ENCODE data around the gene GREB1. TPM values are rescaled to one million over a fixed set of nuclear protein-coding genes. Genes with fewer than 3 reads are reported as not detected.

Gene GREB1
- total and polyA plus RNA-seq, 2 experiments from 2014 or later = 12.0 to 35.0 TPM

GRCh38 chr2:11584525-11585056, 50.7 kb downstream of the GREB1 start:
- Mint-ChIP-seq H3K4me1 (peaks cover 16% of the 10 kb centered on the region), H3K4me3 (no peak overlapping the region), H3K27me3 (ENCODE audit: insufficient read depth, low read depth, poor library complexity) (peaks cover 7% of the 10 kb centered on the region), H3K36me3 (ENCODE audit: low read depth) (peaks cover 25% of the 10 kb centered on the region), H3K9me3 (no peaks in the 10 kb centered on the region; the same call in 2 of the 3 replicates), H3K27ac (no peak overlapping the region)
- H3K79me2 ChIP-seq (replicated peaks; ENCODE audit: insufficient read depth) = no peaks in the 10 kb centered on the region; the same call in 1 of the 2 replicates
- H3K4me3 ChIP-seq = no peak overlapping the region
- DNase-seq (ENCODE audit: low spot score) (no peak), ATAC-seq (no peak)
- no peak overlapping the region for H3K27ac ChIP-seq (ENCODE audit: low read depth)
- no peaks in the 10 kb centered on the region for H3F3A ChIP-seq (replicated peaks; ENCODE audit: low read depth)
- H3K36me3 ChIP-seq (ENCODE audit: insufficient read depth) = no peaks in the 10 kb centered on the region
- no peaks in the 10 kb centered on the region for H3K9me2 ChIP-seq (ENCODE audit: insufficient read depth)
- H2AFZ ChIP-seq = no peak overlapping the region
- H4K20me1 ChIP-seq (replicated peaks; ENCODE audit: insufficient read depth) = no peaks in the 10 kb centered on the region
- 0 out of 2 replicates have a peak, but pooled peaks cover 5% of the 10 kb centered on the region for H3K4me1 ChIP-seq (ENCODE audit: insufficient read depth)
- no peak overlapping the region for H3K4me2 ChIP-seq
- H3K27me3 ChIP-seq (ENCODE audit: insufficient read depth) = no peaks in the 10 kb centered on the region
- TF ChIP-seq POLR2AphosphoS5 (IDR thresholded peaks at IDR 0.05; ENCODE audit: low read depth) (no peak), ZNF462 (CRISPR knock-in tag; IDR thresholded peaks at IDR 0.05) (no peak), ZNF331 (CRISPR knock-in tag; IDR thresholded peaks at IDR 0.05; ENCODE audit: low read depth) (no peak), EZH2 (IDR thresholded peaks at IDR 0.05; ENCODE audit: low read depth, unreplicated experiment) (no peak), NANOG (IDR thresholded peaks at IDR 0.05; ENCODE audit: borderline replicate concordance) (no peak), STAT1 (IDR thresholded peaks at IDR 0.05; ENCODE audit: unreplicated experiment) (no peak), ZNF114 (CRISPR knock-in tag; IDR thresholded peaks at IDR 0.05) (no peak), JUNB (IDR thresholded peaks at IDR 0.05; ENCODE audit: unreplicated experiment) (no peak), EZH2phosphoT487 (IDR thresholded peaks at IDR 0.05; ENCODE audit: unreplicated experiment) (no peak), ETS1 (IDR thresholded peaks at IDR 0.05) (no peak), CTCF (conservative IDR thresholded peaks at IDR 0.05; ENCODE audit: low read depth in 2 of 2) (no peak), CREB1 (CRISPR knock-in tag; IDR thresholded peaks at IDR 0.05; ENCODE audit: low read depth) (no peak), REST (IDR thresholded peaks at IDR 0.05; ENCODE audit: unreplicated experiment) (no peak)
